ENCODE measurements around the gene KMT2C.

Gene KMT2C

GRCh38 chr7:152108359-152108758 is 327.4 kb downstream of the KMT2C start:
- no peak for DNase-seq
- in situ Hi-C loops (cut with HindIII; ENCODE audit: low pct_ligation_motif_present, low pct_unique_long_range_greater_than_20kb, low sequenced_read_pairs), result no loop called here

DNA sequence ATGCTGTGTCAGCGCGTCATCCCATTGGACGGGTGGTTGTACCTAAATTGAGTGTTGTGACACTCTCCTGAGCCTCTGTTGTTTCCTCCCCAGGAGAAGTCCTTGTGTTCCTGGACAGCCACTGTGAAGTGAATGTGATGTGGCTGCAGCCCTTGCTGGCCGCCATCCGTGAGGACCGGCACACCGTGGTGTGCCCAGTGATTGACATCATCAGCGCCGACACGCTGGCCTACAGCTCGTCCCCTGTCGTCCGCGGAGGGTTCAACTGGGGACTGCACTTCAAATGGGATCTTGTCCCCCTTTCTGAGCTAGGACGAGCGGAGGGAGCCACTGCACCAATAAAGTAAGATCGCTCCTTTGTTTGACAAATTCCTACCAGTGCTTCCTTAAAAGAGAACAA is 327.9 kb downstream of the KMT2C start:
- in situ Hi-C loops (cut with HindIII; ENCODE audit: low pct_ligation_motif_present, low pct_unique_long_range_greater_than_20kb, low sequenced_read_pairs), result no loop called here
- no peak for DNase-seq

DNA sequence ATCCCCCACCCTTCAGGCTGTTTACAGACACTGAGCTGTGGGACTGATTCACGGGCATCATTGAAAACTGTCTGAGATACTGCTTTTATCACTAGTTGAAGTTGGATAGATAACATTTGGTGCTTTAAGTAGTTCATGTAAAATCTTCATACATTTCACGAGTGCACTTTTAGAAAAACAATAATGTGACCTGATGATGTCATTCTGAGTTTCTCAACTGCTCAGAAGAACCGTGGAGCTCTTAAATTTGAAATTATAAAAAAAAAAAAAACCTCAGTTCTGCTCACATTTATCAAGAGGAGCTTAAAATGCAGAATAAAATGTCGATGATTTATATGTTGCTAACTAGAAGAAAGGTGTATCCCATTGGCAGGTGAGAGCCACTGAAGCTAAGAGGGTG is 328.8 kb downstream of the KMT2C start:
- in situ Hi-C loops (cut with HindIII; ENCODE audit: low pct_ligation_motif_present, low pct_unique_long_range_greater_than_20kb, low sequenced_read_pairs), result no loop called here
- no peak for DNase-seq

- DNase-seq, result no peak
- in situ Hi-C loops (cut with HindIII; ENCODE audit: low pct_ligation_motif_present, low pct_unique_long_range_greater_than_20kb, low sequenced_read_pairs), result no loop called here
Measured at GRCh38 chr7:152105205-152105604, 330.6 kb downstream of the KMT2C start.

DNA sequence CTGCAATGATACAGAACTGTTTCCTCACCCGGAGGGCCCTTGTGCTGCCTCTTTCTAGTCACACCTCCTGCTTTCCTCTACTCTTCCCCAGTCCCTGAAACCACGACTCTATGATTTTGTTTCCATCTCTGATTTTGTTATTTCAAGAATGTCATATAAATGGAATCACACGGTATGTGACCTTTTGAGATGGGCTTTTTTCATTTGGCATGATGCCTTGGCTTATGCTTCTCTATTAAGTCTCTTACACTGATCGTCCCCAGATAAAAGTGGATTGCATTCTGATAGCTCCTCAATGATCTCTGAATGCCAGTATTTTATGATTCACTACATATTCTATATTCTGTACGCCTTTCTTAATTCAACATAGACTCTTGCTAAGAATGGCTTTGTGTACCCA is 332.1 kb downstream of the KMT2C start:
- in situ Hi-C loops (cut with HindIII; ENCODE audit: low pct_ligation_motif_present, low pct_unique_long_range_greater_than_20kb, low sequenced_read_pairs), result no loop called here
- DNase-seq, result no peak

DNA sequence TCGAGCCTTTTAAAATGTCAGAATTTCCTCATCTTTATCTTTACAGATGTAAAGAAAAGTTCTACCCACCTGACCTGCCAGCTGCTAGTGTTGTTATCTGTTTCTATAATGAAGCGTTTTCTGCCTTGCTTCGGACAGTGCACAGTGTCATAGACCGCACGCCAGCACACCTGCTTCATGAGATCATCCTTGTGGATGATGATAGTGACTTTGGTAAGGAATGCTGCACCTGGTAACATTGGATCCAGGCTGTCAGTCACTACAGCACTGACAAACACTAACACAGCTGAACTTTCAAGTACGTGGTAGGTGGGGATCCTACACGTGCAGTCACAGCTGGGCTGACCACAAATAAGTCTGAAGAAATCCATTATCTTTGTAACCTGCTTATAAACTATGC is 332.7 kb downstream of the KMT2C start:
- in situ Hi-C loops (cut with HindIII; ENCODE audit: low pct_ligation_motif_present, low pct_unique_long_range_greater_than_20kb, low sequenced_read_pairs), result no loop called here

GRCh38 chr7:152097330-152097729 is 338.5 kb downstream of the KMT2C start:
- in situ Hi-C loops (cut with HindIII; ENCODE audit: low pct_ligation_motif_present, low pct_unique_long_range_greater_than_20kb, low sequenced_read_pairs), result no loop called here
- no peak for DNase-seq

More for the DNA sequence above, 332.7 kb downstream of the KMT2C start:
- no peak for DNase-seq

DNA sequence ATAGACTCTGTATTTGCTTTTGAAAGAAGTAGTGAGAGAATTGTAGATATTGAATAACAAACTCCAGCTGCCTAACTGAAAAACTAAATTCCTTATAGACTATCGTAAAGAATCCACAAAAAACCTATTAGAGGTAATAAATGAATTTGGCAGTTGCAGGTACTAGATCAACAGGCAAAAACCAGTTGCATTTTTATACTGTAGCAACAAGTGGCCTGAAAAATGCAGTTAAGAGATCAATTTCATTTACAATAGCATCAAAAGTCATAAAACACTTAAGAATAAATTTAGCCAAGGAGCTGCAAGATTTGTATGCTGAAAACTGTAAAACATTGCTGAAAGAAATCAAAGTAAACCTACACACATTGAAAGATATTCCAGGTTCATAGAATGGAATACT is 340.0 kb downstream of the KMT2C start:
- in situ Hi-C loops (cut with HindIII; ENCODE audit: low pct_ligation_motif_present, low pct_unique_long_range_greater_than_20kb, low sequenced_read_pairs), result no loop called here
- DNase-seq, result no peak

- in situ Hi-C loops (cut with HindIII; ENCODE audit: low pct_ligation_motif_present, low pct_unique_long_range_greater_than_20kb, low sequenced_read_pairs), result no loop called here
- DNase-seq, result no peak
Measured at GRCh38 chr7:152093717-152094116, 342.1 kb downstream of the KMT2C start.

- DNase-seq, result no peak
- in situ Hi-C loops (cut with HindIII; ENCODE audit: low pct_ligation_motif_present, low pct_unique_long_range_greater_than_20kb, low sequenced_read_pairs), result no loop called here
Measured at GRCh38 chr7:152090747-152091146, 345.1 kb downstream of the KMT2C start.

DNA sequence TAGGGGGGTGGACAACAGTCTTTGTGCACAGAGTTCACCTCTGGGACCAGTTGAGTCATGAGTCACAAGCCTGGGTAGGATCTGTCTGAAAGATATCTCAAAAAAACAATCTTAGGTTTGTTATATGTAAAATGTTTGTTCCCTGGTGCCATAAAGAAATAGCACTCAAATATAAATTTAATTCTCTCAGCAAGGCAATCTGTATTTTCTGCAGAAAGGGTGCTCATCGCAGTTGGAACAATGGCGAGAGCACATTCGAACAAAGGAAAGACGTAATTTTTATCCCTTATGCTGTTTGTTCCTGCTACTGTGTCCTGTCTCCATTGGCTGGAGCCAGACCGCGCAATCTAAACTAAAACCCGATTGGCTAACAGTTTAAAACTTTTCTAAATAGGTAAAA is 346.6 kb downstream of the KMT2C start:
- in situ Hi-C loops (cut with HindIII; ENCODE audit: low pct_ligation_motif_present, low pct_unique_long_range_greater_than_20kb, low sequenced_read_pairs), result no loop called here
- no peak for DNase-seq

- in situ Hi-C loops (cut with HindIII; ENCODE audit: low pct_ligation_motif_present, low pct_unique_long_range_greater_than_20kb, low sequenced_read_pairs), result no loop called here
- no peak for DNase-seq
Measured at GRCh38 chr7:152086513-152086912, 349.3 kb downstream of the KMT2C start.

DNA sequence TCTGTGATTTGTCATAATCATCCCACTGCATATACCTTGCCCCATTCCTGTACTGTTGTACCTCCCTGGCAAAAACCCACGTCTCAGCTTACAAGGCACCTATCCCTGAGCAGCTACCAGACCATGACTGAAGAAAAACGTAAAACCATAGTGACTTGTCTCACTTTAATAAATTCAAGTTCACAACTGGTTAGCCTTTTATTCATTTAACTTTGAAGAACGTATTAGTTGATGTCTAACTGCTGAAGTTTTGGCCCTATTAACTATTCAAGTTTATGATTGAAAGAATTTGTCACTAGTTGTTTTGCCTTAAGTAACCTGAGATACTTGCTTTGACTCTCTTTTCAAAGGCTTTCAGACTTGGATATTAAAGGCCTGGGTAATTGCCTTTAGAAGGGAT is 350.7 kb downstream of the KMT2C start:
- in situ Hi-C loops (cut with HindIII; ENCODE audit: low pct_ligation_motif_present, low pct_unique_long_range_greater_than_20kb, low sequenced_read_pairs), result no loop called here
- peak; percentile 17 for DNase-seq
